HL-60 (cell line): ENCODE data around the gene MROH9.

Experiments
- DNase-seq, 2 experiments: peaks; one replicate each; pipeline ENCODE4 v3.0.0-alpha.2; 2010 to 2020; ENCODE audit warnings: low read depth in 1 of 2, low spot score in 1 of 2
- H3K27ac ChIP-seq: fragments of 250-450 bp; sonication (Bioruptor Pico); replicated peaks from 2 replicates; pipeline ENCODE4 v1.5.1; 2020; ENCODE audit warnings: mild to moderate bottlenecking, moderate library complexity
- H3K27me3 ChIP-seq: fragments of 250-450 bp; sonication (Bioruptor Pico); 2 replicates; pipeline ENCODE4 v1.5.1; 2021; ENCODE audit warnings: mild to moderate bottlenecking, moderate library complexity; ENCODE audit not compliant: insufficient read depth, poor library complexity, severe bottlenecking
- H3K4me3 ChIP-seq: replicated peaks from 2 replicates; pipeline ENCODE4 v1.5.1; 2011; ENCODE audit warnings: mild to moderate bottlenecking, control low read depth, low read length; ENCODE audit not compliant: insufficient read depth
- GABPA ChIP-seq: IDR thresholded peaks from 2 replicates; pipeline ENCODE4 v1.6.1; 2012; ENCODE audit warnings: low read depth
- POLR2AphosphoS5 ChIP-seq: IDR thresholded peaks from 2 replicates; pipeline ENCODE4 v1.6.1; 2012; ENCODE audit warnings: low read depth
- REST ChIP-seq: IDR thresholded peaks from 2 replicates; pipeline ENCODE4 v1.6.1; 2012; ENCODE audit warnings: low read depth; ENCODE audit not compliant: insufficient replicate concordance
- SPI1 ChIP-seq: IDR thresholded peaks from 2 replicates; pipeline ENCODE4 v1.6.1; 2012; ENCODE audit warnings: low read depth, mild to moderate bottlenecking, borderline replicate concordance
- TF ChIP-seq, protein P1 (sequence below): IDR thresholded peaks from one replicate; pipeline ENCODE4 v1.5.1; 2011; ENCODE audit warnings: low read length, control low read depth, inconsistent platforms; ENCODE audit not compliant: insufficient read depth

Gene MROH9

DNA sequence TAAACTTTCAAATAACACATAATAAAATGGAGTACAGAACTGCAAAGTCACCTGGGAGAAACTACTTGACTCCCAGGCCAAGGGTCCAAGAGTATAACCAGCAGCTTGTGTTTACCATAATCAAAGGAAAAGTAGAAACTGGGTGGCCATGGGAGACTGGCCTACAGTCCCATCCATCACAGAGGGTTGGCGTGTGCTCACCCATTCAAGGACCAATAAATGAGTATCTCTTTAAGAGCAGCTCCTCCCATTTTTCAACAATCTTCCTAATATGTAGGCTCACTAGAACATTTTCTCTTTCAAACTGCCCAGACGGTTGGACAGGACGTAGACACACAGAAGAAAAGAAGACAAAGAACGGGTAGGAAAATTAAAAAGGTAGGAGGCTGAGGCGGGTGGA, 155.3 kb downstream of the MROH9 start, which contains the start of gene FMO3:
Gene FMO3, plus strand, starts transcription at position 302 of the 400 bp plus-strand sequence. CDS start 1,754 bp downstream, outside the sequence.
- TF ChIP-seq SPI1 (no peak), POLR2AphosphoS5 (no peak), REST (no peak), GABPA (no peak)
- TF ChIP-seq, protein P1, sequence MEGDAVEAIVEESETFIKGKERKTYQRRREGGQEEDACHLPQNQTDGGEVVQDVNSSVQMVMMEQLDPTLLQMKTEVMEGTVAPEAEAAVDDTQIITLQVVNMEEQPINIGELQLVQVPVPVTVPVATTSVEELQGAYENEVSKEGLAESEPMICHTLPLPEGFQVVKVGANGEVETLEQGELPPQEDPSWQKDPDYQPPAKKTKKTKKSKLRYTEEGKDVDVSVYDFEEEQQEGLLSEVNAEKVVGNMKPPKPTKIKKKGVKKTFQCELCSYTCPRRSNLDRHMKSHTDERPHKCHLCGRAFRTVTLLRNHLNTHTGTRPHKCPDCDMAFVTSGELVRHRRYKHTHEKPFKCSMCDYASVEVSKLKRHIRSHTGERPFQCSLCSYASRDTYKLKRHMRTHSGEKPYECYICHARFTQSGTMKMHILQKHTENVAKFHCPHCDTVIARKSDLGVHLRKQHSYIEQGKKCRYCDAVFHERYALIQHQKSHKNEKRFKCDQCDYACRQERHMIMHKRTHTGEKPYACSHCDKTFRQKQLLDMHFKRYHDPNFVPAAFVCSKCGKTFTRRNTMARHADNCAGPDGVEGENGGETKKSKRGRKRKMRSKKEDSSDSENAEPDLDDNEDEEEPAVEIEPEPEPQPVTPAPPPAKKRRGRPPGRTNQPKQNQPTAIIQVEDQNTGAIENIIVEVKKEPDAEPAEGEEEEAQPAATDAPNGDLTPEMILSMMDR = no peak
- no peak within 1 kb of the TSS for H3K4me3 ChIP-seq
- no peaks in the 10 kb centered on the region for H3K27me3 ChIP-seq
- H3K27ac ChIP-seq = no peak within 1 kb of the TSS
- no peak for DNase-seq

- no peak for DNase-seq
- no peak for TF ChIP-seq GABPA
- no peak for TF ChIP-seq POLR2AphosphoS5
- TF ChIP-seq, protein P1 = no peak
- no peak for TF ChIP-seq SPI1
- TF ChIP-seq REST = no peak
- Histone ChIP-seq H3K27me3 (no peaks in the 10 kb centered on the region), H3K4me3 (no peak overlapping the region), H3K27ac (no peak overlapping the region)
Observed at GRCh38 chr1:171103862-171104261, 168.5 kb downstream of the MROH9 start.

DNA sequence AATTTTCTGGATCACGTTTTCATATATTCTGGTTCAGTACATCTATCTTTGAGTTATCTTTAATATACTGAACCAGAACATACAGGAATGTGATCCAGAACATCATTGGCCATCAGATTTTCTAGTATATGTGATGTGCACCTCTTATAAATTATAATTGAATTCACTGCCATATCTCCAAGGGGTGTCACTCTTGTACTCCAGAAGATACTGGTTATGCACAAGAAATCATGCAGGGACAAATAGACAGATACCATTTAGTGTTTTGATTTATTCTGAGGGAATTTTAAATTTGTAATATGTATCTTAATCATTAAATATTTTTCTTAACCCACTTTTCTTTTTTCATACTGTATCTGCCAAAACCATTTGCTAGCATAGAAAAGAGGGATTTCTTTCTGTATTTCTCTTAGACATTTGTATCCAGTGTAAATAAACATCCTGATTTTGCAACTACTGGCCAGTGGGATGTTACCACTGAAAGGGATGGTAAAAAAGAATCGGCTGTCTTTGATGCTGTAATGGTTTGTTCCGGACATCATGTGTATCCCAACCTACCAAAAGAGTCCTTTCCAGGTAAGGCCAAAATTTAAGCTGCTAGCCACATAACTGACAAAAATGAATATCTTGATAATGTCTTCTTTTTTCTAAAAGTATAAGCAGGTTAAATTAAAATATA, 172.1 kb downstream of the MROH9 start:
- no peaks in the 10 kb centered on the region for H3K27me3 ChIP-seq
- TF ChIP-seq, protein P1 = no peak
- TF ChIP-seq SPI1 (no peak), REST (no peak), GABPA (no peak), POLR2AphosphoS5 (no peak)
- no peak for DNase-seq
- H3K4me3 ChIP-seq = no peak overlapping the region
- H3K27ac ChIP-seq = no peak overlapping the region
